K562 (cell line): Measurements from ENCODE around the gene IQUB. TPM values are rescaled to one million over a fixed set of nuclear protein-coding genes. Genes with fewer than 3 reads are reported as not detected.

Experiments used
- ARNT ChIP-seq, 2 experiments: fragments of 450-650 bp; IDR thresholded peaks; 2 replicates each; pipeline ENCODE4 v1.6.1; 2016; ENCODE audit warnings: mild to moderate bottlenecking in 1 of 2
- HCFC1 ChIP-seq: IDR thresholded peaks from 2 replicates; pipeline ENCODE4 v1.6.1; 2012; ENCODE audit warnings: low read depth, low read length, improper control_type of control experiment
- HDGF ChIP-seq: fragments of 450-650 bp; IDR thresholded peaks from 2 replicates; pipeline ENCODE4 v1.6.1; 2016
- HMG20A ChIP-seq: fragments of 450-650 bp; formaldehyde crosslinking; conservative IDR thresholded peaks from 2 replicates; pipeline ENCODE4 v1.4.0; 2020; ENCODE audit warnings: mild to moderate bottlenecking, mixed read lengths
- KLF13 ChIP-seq: fragments of 450-650 bp; IDR thresholded peaks from 2 replicates; pipeline ENCODE4 v1.6.1; 2016; ENCODE audit warnings: missing genetic modification characterization, low read depth, mild to moderate bottlenecking, missing compliant biosample characterization, moderate library complexity, borderline replicate concordance
- MECOM ChIP-seq: fragments of 250-450 bp; sonication (Bioruptor Pico); IDR thresholded peaks from 2 replicates; pipeline ENCODE4 v1.8.0; 2022; ENCODE audit warnings: inconsistent platforms
- OTX1 ChIP-seq: fragments of 450-650 bp; formaldehyde crosslinking; IDR thresholded peaks from 2 replicates; pipeline ENCODE4 v1.4.0; 2022; ENCODE audit warnings: mild to moderate bottlenecking
- RBM17 ChIP-seq: fragments of 200-400 bp; formaldehyde crosslinking; IDR thresholded peaks from 2 replicates; pipeline ENCODE4 v1.6.1; 2017; ENCODE audit warnings: low read depth, mild to moderate bottlenecking, low read length, borderline replicate concordance
- RBM39 ChIP-seq: fragments of 200-400 bp; formaldehyde crosslinking; optimal IDR thresholded peaks from 2 replicates; pipeline ENCODE3; 2018; ENCODE audit warnings: low read depth, low read length
- ZBTB17 ChIP-seq: fragments of 450-650 bp; formaldehyde crosslinking; IDR thresholded peaks from 2 replicates; pipeline ENCODE4 v1.4.0; 2020; ENCODE audit warnings: mild to moderate bottlenecking
- ZNF197 ChIP-seq: fragments of 200-800 bp; sonication (Bioruptor generic); IDR thresholded peaks from 2 replicates; pipeline ENCODE4 v1.6.1; 2016; ENCODE audit warnings: low read depth, missing genetic modification characterization, missing compliant biosample characterization
- ZNF696 ChIP-seq: fragments of 250-450 bp; sonication (Bioruptor Pico); conservative IDR thresholded peaks from 2 replicates; pipeline ENCODE4 v1.4.0; 2020; ENCODE audit warnings: mild to moderate bottlenecking, moderate library complexity
- ZNF75A ChIP-seq: fragments of 450-650 bp; formaldehyde crosslinking; IDR thresholded peaks from 2 replicates; pipeline ENCODE4 v1.4.0; 2020; ENCODE audit warnings: mild to moderate bottlenecking
- polyA plus RNA-seq, 8 experiments: library from polyadenylated mRNA; depleted of rRNA in 4 of 8; stranded (reverse) in 5 of 8; unstranded in 3 of 8; fragments of >200 nt; fragmentation: Nextera tagmentation in 2 of 8; fragmentation: Illumina TruSeq in 1 of 8; extraction: Ambion mirVana in 2 of 8; extraction: Trizol in 1 of 8; gene quantifications; 2 replicates each; pipeline versions ENCODE4 v1.2.1 to v1.2.3, GENCODE V29; 2011 to 2014; ENCODE audit warnings: inconsistent platforms in 1 of 8, missing spikeins in 1 of 8
- total RNA-seq, 7 experiments: library from RNA; depleted of rRNA in 6 of 7; stranded (reverse); fragments of >200 nt in 6 of 7; fragmentation: Illumina TruSeq in 2 of 7; extraction: Trizol in 2 of 7; gene quantifications; 2 replicates each; pipeline versions ENCODE4 v1.2.1 to v1.2.3, GENCODE V29; 2011 to 2021; ENCODE audit warnings: low replicate concordance in 1 of 7
- TF ChIP-seq, protein P1 (sequence below): fragments of 200-800 bp; sonication (Bioruptor generic); IDR thresholded peaks from 2 replicates; pipeline ENCODE4 v1.6.1; 2016; ENCODE audit warnings: missing genetic modification characterization, missing compliant biosample characterization
- TF ChIP-seq, protein P2 (sequence below): fragments of 250-450 bp; sonication (Bioruptor Pico); IDR thresholded peaks from 2 replicates; pipeline ENCODE4 v1.8.0; 2021; ENCODE audit warnings: mild to moderate bottlenecking, moderate library complexity
- TF ChIP-seq, protein P3 (sequence below): fragments of 450-650 bp; IDR thresholded peaks from 2 replicates; pipeline ENCODE4 v1.6.1; 2017; ENCODE audit warnings: mild to moderate bottlenecking, moderate library complexity
- TF ChIP-seq, protein P4 (sequence below): fragments of 450-650 bp; IDR thresholded peaks from 2 replicates; pipeline ENCODE4 v1.6.1; 2014; ENCODE audit warnings: low read depth, mild to moderate bottlenecking, moderate library complexity, borderline replicate concordance

The IQUB gene
- total and polyA plus RNA-seq, 9 of the 15 experiments (the other 6 are each of a cell fraction or from before 2014, with no cell fraction given) = 0.62 to 2.6 (median 1.4) TPM

DNA sequence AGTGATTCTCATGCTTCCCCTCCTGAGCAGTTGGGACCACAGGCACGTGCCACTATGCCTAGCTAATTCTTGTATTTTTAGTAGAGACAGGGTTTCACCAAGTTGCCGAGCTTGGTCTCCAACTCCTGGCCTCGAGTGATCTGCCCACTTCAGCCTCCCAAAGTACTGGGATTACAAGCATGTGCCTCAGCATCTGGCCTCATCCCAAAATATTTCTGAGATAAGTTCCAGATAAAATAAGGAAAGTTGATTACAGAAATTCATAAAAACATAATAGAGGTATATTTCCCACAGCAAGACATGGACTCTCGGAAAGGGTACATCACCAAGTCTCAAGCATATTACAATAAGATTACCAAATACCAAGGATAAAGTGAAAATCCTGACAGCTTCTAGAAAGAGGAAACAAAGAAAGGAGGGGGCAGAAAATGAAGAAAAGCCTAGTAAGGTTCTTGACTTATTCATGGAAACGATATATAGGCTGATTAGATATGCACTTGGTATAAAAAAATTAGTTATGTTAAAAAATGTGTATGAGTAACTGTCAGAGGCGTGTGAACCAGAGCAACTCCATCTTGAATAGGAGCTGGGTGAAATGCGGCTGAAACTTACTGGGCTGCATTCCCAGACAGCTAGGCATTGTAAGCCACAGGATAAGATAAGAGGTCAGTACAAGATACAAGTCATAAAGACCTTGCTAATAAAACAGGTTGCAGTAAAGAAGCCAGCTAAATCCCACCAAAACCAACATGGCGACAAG is 35.0 kb downstream of the IQUB start (continued):
- TF ChIP-seq ZNF197 = peak; percentile 99
- TF ChIP-seq ZBTB17 (CRISPR knock-in tag) = peak; percentile 95
- TF ChIP-seq ZNF75A (CRISPR knock-in tag) = peak; percentile 87
- TF ChIP-seq, protein P1, sequence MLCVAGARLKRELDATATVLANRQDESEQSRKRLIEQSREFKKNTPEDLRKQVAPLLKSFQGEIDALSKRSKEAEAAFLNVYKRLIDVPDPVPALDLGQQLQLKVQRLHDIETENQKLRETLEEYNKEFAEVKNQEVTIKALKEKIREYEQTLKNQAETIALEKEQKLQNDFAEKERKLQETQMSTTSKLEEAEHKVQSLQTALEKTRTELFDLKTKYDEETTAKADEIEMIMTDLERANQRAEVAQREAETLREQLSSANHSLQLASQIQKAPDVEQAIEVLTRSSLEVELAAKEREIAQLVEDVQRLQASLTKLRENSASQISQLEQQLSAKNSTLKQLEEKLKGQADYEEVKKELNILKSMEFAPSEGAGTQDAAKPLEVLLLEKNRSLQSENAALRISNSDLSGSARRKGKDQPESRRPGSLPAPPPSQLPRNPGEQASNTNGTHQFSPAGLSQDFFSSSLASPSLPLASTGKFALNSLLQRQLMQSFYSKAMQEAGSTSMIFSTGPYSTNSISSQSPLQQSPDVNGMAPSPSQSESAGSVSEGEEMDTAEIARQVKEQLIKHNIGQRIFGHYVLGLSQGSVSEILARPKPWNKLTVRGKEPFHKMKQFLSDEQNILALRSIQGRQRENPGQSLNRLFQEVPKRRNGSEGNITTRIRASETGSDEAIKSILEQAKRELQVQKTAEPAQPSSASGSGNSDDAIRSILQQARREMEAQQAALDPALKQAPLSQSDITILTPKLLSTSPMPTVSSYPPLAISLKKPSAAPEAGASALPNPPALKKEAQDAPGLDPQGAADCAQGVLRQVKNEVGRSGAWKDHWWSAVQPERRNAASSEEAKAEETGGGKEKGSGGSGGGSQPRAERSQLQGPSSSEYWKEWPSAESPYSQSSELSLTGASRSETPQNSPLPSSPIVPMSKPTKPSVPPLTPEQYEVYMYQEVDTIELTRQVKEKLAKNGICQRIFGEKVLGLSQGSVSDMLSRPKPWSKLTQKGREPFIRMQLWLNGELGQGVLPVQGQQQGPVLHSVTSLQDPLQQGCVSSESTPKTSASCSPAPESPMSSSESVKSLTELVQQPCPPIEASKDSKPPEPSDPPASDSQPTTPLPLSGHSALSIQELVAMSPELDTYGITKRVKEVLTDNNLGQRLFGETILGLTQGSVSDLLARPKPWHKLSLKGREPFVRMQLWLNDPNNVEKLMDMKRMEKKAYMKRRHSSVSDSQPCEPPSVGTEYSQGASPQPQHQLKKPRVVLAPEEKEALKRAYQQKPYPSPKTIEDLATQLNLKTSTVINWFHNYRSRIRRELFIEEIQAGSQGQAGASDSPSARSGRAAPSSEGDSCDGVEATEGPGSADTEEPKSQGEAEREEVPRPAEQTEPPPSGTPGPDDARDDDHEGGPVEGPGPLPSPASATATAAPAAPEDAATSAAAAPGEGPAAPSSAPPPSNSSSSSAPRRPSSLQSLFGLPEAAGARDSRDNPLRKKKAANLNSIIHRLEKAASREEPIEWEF (CRISPR knock-in tag) = peak; percentile 91
- TF ChIP-seq HMG20A (CRISPR knock-in tag) = peak; percentile 84; the same call in 1 of the 2 replicates
- peak; percentile 96 for TF ChIP-seq OTX1 (CRISPR knock-in tag)
- TF ChIP-seq RBM39 = no peak
- peak; percentile 99 for TF ChIP-seq MECOM (CRISPR knock-in tag)
- TF ChIP-seq, protein P2, sequence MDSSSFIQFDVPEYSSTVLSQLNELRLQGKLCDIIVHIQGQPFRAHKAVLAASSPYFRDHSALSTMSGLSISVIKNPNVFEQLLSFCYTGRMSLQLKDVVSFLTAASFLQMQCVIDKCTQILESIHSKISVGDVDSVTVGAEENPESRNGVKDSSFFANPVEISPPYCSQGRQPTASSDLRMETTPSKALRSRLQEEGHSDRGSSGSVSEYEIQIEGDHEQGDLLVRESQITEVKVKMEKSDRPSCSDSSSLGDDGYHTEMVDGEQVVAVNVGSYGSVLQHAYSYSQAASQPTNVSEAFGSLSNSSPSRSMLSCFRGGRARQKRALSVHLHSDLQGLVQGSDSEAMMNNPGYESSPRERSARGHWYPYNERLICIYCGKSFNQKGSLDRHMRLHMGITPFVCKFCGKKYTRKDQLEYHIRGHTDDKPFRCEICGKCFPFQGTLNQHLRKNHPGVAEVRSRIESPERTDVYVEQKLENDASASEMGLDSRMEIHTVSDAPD (CRISPR knock-in tag) = peak; percentile 83
- peak; percentile 71; the same call in 1 of the 2 replicates for TF ChIP-seq ZNF696 (CRISPR knock-in tag)
- TF ChIP-seq, protein P3, sequence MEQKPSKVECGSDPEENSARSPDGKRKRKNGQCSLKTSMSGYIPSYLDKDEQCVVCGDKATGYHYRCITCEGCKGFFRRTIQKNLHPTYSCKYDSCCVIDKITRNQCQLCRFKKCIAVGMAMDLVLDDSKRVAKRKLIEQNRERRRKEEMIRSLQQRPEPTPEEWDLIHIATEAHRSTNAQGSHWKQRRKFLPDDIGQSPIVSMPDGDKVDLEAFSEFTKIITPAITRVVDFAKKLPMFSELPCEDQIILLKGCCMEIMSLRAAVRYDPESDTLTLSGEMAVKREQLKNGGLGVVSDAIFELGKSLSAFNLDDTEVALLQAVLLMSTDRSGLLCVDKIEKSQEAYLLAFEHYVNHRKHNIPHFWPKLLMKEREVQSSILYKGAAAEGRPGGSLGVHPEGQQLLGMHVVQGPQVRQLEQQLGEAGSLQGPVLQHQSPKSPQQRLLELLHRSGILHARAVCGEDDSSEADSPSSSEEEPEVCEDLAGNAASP = no peak
- no peak for TF ChIP-seq ARNT (IDR thresholded peaks at IDR 0.05)
- TF ChIP-seq HDGF = no peak
- TF ChIP-seq, protein P4, sequence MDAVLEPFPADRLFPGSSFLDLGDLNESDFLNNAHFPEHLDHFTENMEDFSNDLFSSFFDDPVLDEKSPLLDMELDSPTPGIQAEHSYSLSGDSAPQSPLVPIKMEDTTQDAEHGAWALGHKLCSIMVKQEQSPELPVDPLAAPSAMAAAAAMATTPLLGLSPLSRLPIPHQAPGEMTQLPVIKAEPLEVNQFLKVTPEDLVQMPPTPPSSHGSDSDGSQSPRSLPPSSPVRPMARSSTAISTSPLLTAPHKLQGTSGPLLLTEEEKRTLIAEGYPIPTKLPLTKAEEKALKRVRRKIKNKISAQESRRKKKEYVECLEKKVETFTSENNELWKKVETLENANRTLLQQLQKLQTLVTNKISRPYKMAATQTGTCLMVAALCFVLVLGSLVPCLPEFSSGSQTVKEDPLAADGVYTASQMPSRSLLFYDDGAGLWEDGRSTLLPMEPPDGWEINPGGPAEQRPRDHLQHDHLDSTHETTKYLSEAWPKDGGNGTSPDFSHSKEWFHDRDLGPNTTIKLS = no peak
- no peak for TF ChIP-seq HCFC1
- TF ChIP-seq KLF13 = 0 out of 2 replicates have a peak, but pooled peaks have one; percentile 52
- TF ChIP-seq RBM17 = no peak
